Measurements from ENCODE around the gene C6orf52. TPM values are rescaled to one million over a fixed set of nuclear protein-coding genes. Genes with fewer than 3 reads are reported as not detected.
"Not testable (repeated sequence)": the region's sequence is repeated elsewhere in the genome, so short reads cannot be mapped to it uniquely, and the experiment has no call there.

C6orf52 gene
- total RNA-seq, 1 donor from 2014 or later: not detected

DNA sequence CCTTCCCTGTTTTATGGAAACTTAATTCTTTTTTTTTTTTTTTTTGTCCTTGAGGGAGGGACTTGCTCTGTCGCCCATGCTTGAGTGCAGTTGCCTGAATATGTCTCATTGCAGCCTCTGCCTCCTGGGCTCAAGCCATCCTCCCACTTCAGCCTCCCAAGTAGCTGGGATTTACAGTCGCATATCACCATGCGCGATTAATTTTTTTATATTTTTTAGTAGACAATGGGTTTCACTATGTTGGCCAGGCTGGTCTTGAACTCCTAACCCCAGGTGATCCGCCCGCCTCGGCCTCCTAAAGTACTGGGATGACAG is 29.1 kb upstream of the C6orf52 start:
- peak overlapping the region; percentile 86 for H3K27ac ChIP-seq

DNA sequence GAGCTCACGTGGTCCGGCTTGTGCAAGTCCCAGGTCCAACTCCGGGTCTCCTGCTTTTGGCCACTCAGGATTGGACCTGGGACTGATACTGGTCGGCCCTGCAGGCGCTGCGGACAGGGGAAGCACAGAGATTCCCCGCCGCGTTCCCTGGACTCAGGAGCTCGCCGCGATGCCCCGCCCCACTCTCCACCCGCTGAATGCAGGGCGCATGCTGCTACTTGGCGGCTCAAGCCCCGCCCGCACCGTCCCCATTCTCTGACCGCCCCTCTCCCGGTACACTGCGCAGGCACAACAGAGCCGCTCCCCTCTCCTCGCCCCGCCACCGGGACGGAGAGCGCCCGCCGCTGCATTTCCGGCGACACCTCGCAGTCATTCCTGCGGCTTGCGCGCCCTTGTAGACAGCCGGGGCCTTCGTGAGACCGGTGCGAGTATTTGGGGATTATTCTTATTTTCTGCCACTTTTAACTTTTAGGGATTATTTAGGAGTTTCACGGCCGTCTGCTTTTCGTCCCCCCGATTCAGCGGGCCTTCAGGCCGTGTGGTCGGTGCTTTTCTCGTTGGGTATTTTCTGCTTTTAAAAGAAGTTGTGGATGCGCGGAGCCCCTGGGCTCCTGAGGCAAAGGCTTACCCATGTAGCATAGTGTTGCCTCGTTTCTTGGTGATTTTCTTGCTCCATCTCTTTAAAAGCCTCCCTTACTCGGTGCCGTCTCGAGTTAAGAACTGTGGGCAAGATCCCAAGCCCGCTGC is 28.6 kb upstream of the C6orf52 start, which contains the start of gene TMEM14C:
Gene TMEM14C (plus strand): TSS at position 251 of the 747 bp plus-strand sequence. CDS start 1,544 bp downstream, outside the sequence.
- Histone ChIP-seq H3K9me3 (no peaks in the 10 kb centered on the region), H3K4me1 (peaks cover 15% of the 10 kb centered on the region), H3K27ac (peak within 1 kb of the TSS; percentile 86), H3K27me3 (no peaks in the 10 kb centered on the region), H3K36me3 (peaks cover 28% of the 10 kb centered on the region), H3K4me3 (peak within 1 kb of the TSS; percentile 77)
- ATAC-seq: peak; percentile 98
- intact Hi-C loops (cut with DNase I): no loop called here
- peak; percentile 100 for DNase-seq
- TF ChIP-seq, protein P1, sequence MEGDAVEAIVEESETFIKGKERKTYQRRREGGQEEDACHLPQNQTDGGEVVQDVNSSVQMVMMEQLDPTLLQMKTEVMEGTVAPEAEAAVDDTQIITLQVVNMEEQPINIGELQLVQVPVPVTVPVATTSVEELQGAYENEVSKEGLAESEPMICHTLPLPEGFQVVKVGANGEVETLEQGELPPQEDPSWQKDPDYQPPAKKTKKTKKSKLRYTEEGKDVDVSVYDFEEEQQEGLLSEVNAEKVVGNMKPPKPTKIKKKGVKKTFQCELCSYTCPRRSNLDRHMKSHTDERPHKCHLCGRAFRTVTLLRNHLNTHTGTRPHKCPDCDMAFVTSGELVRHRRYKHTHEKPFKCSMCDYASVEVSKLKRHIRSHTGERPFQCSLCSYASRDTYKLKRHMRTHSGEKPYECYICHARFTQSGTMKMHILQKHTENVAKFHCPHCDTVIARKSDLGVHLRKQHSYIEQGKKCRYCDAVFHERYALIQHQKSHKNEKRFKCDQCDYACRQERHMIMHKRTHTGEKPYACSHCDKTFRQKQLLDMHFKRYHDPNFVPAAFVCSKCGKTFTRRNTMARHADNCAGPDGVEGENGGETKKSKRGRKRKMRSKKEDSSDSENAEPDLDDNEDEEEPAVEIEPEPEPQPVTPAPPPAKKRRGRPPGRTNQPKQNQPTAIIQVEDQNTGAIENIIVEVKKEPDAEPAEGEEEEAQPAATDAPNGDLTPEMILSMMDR (IDR thresholded peaks at IDR 0.05): no peak

More for the DNA sequence above, 29.1 kb upstream of the C6orf52 start:
- ATAC-seq (no peak), DNase-seq (no peak)
- peak overlapping the region; percentile 77 for H3K4me3 ChIP-seq
- H3K9me3 ChIP-seq: no peaks in the 10 kb centered on the region
- TF ChIP-seq, protein P1 (IDR thresholded peaks at IDR 0.05): no peak
- H3K27me3 ChIP-seq: no peaks in the 10 kb centered on the region
- H3K36me3 ChIP-seq: peaks cover 31% of the 10 kb centered on the region
- intact Hi-C loops (cut with DNase I): no loop called here
- H3K4me1 ChIP-seq: peaks cover 15% of the 10 kb centered on the region

DNA sequence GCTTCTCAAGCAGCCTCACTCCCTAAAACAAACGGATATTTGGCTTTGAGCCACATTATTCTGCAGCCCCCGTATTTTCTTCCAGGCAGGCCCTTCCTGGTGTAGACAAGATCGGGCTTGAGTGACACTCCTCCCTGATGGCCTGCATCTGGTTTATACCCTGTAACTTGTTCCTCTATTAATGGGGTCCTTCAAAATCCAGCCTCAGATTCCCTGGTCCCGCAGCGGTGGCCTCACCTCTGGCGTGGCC is 28.1 kb upstream of the C6orf52 start:
- peak overlapping the region; percentile 77 for H3K4me3 ChIP-seq
- DNase-seq (no peak), ATAC-seq (no peak)
- TF ChIP-seq, protein P1 (IDR thresholded peaks at IDR 0.05): no peak
- intact Hi-C loops (cut with DNase I): no loop called here
- peak overlapping the region; percentile 86 for H3K27ac ChIP-seq
- no peaks in the 10 kb centered on the region for H3K27me3 ChIP-seq
- H3K9me3 ChIP-seq: no peaks in the 10 kb centered on the region
- H3K4me1 ChIP-seq: peaks cover 15% of the 10 kb centered on the region
- peaks cover 23% of the 10 kb centered on the region for H3K36me3 ChIP-seq

DNA sequence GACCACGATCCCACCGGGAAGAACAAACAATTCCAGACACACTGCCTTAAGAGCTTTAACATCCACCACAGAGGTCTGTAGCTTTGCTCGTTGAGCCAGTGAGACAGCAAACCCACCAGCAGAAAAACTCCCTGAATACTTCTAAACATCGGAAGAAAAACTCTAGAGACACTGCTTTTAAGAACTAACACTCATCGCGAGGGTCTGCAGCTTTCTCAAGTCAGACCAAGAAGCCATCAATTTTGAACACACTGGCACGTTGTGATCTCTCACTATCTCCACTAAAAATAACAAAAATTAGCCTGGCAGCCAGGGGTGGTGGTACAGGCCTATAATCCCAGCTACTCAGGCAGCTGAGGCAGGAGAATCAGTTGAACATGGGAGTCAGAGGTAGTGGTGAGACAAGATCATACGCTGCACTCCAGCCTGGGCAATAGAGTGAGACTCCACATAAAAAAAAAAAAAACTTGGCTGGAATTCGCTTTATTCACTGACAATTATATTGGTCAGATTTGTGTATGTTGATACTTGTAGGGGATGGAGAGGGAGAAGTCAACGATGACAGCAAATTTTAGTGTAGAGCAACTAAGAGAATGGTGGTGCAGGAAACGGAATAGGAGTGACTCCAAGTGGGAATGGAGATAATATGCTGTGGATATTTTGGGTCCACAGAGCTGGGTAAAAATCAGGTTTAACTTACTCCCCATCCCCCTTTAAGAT is 27.6 kb upstream of the C6orf52 start:
- intact Hi-C loops (cut with DNase I): no loop called here
- H3K4me1 ChIP-seq: peaks cover 15% of the 10 kb centered on the region
- ATAC-seq: no peak

DNA sequence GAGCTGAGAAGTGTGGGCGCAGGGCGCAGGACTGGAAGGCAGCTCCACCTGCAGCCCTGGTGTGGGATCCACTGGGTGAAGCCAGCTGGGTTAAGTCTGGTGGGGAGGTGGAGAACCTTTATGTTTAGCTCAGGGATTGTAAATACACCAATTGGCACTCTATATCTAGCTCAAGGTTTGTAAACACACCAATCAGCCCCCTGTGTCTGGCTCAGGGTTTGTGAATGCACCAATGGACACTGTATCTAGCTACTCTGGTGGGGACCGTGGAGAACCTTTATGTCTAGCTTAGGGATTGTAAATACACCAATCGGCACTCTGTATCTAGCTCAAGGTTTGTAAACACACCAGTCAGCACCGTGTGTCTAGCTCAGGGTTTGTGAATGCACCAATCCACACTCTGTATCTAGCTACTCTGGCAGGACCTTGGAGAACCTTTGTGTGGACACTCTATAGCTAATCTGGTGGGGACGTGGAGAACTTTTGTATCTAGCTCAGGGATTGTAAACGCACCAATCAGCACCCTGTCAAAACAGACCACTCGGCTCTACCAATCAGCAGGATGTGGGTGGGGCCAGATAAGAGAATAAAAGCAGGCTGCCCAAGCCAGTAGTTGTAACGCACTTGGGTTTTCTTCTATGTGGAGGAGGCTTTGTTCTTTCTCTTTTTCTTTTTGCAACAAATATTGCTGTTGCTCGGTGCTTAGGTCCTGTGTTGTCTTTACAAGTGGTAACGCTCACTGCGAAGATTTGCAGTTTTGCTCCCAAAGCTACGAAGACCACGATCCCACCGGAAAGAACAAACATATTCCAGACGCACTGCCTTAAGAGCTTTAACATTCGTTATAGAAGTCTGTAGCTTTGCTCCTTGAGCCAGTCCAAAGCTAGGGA is 26.8 kb upstream of the C6orf52 start:
- DNase-seq; ATAC-seq; H3K27me3 ChIP-seq; H3K9me3 ChIP-seq; intact Hi-C loops (cut with DNase I): not testable (repeated sequence)
- H3K36me3 ChIP-seq: peaks cover 14% of the 10 kb centered on the region
- peak overlapping the region; percentile 64 for H3K4me3 ChIP-seq
- H3K27ac ChIP-seq: peak overlapping the region; percentile 88
- peaks cover 15% of the 10 kb centered on the region for H3K4me1 ChIP-seq

More for the DNA sequence above, 27.6 kb upstream of the C6orf52 start:
- Histone ChIP-seq H3K27me3 (no peaks in the 10 kb centered on the region), H3K4me3 (peak overlapping the region; percentile 77), H3K9me3 (no peaks in the 10 kb centered on the region), H3K27ac (peak overlapping the region; percentile 86), H3K36me3 (peaks cover 20% of the 10 kb centered on the region)
- TF ChIP-seq, protein P1 (IDR thresholded peaks at IDR 0.05): no peak
- no peak for DNase-seq
